GM21423 (cell line): Measurements from ENCODE around the gene GNAI2.
"Not testable (repeated sequence)": the region's sequence is repeated elsewhere in the genome, so short reads cannot be mapped to it uniquely, and the experiment has no call there.

Experiments used
- ATAC-seq: cut with Tn5 transposase; IDR thresholded peaks from one replicate; pipeline ENCODE4 v1.9.1; 2021; ENCODE audit warnings: mild to moderate bottlenecking, moderate library complexity; ENCODE audit not compliant: unreplicated experiment

The GNAI2 gene

DNA sequence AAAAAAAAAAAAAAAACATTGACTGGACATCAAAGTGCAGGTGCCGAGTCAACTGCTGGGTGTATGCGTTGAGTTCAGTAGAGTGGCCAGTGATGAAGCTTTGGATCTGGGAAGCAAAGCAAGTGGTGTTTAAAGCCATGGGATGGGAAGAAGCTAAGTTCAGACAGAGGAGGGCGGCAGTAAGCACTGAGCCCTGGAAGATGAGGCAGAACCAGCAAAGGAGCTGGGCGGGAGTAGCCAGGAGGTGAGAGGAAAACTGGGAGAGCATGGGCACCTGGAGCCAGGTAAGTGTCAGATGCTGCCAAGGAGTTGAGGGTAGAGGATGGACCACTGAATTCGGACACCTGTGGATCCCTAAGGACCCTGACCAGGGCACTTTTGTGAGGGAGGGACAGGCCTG, 11.4 kb upstream of the GNAI2 start:
- ATAC-seq: no peak

DNA sequence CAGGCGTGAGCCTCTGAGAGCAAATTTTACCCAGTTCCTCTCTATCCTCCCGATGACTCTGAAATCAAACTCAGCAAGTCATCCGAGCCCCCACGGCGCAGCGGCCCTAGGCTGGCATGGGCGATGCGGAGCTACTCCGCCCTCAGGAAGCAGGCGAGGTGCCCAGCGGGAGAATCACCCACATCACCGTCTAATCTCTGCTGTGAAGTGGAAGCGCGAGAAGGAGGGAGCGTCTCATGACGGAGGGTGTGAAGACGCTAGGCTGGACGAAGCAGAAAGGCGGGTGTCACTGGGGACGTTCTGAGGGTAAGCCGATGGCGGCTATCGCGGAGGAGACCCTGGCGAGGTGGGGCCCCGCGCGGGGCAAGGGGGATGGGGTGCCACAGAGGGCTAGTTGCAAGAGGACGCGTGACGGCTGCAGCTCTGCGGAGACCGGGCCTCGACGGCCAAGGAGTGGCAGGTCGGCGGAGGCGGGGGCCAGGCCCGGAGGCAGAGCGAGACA, 9.1 kb upstream of the GNAI2 start:
- ATAC-seq: peak; percentile 3

DNA sequence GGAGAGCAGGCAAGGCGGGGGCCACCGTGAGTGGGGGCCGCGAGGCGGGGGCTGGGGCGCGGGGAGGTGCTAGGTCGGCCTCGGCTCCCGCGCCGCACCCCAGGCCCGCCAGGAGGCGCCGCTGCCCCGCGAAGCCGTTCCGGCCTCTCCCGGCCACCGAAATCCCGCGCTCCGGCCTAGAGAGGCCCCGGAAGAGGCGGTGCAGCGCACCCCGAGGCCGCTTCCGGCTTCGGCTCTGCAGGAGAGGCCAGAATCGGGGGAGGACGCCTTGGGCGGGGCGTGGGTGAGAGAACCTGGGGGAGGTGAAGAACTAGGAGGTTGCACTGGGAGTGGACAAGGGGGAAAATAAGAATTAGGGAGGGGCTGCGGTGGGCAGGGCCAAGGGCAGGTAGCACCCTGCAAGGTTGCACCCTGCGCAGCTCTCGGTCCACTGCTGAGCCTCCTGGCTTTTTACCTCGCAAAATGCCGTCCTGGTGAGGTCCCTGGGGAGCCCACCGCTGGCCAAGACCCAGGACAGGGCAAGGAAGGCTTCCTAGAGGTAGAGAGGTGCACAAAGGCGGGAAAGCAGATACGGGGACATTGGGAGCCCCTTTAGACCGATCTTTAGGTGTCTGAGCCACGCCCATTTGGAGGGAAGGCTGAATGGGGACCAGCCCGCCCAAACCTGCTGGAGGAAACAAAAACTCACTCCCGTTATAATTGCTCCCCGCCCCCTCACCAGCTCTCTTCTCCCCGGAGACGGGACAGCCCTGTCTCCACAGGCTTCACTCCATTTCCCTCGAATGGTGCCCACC, 8.4 kb upstream of the GNAI2 start:
- ATAC-seq: peak; percentile 86

DNA sequence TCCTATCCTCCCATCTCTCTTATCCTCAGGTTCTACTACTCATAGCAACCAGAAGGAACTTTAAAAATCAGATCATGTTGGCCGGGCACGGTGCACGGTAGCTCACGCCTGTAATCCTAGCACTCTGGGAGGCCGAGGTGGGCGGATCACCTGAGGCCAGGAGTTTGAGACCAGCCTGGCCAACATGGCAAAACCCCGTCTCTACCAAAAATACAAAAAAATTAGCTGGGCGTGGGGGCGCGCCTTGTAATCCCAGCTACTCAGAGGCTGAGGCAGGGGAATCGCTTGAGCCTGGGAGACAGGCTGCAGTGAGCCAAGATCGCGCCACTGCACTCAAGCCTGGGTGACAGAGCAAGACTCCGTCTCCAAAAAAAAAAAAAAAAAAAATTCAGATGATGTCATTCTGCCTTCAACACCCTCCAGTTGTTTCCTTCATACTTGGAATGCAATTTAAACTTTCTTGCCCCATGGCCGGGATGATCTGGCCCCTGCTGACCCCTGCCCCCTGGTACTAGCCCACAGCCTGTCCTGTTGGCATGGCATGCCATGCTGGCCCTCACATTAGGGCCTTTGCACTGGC, 7.7 kb upstream of the GNAI2 start:
- not testable (repeated sequence) for ATAC-seq

DNA sequence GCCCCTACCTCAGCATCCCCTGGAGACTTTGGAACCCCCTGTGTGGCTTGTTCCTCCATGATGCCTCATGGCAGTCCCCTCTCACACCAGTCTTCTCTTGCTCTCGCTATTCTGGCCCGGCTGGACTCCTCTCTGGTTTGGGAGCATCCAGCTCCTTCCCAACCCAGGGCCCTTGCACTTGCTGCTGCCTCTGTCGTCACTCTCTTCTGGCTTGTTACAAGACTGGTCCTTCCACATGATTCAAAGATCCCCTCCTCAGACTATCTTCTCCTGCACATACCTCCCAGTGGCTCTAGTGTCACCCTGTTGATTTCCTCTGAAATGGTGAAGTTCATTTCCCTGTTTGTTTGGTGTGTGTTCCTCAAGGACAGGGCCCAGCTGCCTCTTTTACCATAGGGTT, 6.5 kb upstream of the GNAI2 start:
- no peak for ATAC-seq

DNA sequence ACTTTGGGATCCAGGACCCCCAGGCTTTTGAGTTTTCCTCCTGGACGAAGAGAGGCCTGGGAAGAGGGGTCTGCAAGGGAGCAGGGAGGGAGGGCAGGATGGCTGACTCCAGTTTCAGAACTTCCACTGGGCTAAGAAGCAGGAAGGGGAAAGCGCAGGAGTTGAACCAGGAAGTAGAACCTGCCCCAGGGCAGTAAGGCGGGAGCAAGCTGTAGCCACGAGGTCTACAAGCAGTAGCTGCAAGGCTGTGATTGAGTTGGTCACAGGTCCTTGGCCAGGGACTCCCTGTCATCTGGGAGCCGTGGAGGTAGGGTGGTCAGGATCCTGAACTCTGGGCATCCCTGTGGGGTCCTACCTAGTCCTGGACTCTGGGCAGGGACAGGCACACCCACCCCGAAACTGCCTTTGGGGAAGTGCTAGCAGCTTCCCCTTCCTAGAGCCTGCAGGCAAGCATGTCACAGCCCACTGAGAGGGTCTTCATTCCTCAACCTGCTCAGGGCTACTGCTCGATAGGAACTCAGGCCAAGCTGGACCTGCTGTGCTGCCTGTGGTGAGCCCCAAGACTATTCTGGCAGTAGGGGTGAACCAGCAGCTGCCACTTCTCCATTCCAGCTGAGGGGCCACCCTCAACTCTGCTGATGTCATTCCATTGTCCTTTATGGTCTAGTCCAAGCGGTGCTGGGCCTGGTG, 5.8 kb upstream of the GNAI2 start:
- no peak for ATAC-seq

DNA sequence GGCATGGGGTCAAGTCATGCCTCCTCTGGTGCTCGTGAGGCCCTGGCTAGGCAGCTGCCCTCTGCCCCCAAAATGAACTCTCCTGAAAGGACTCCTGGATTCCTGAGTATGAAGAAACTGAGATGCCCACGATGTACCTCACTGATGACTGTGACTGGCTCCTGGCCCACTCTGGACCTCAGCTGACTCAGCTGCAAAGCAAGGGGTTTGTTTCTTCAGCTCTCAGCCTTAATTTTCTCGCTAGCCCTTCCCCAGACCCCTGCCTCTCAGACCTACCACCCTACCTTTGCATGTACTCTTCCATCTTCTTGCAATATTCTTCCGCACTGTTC, 5.2 kb upstream of the GNAI2 start:
- no peak for ATAC-seq

DNA sequence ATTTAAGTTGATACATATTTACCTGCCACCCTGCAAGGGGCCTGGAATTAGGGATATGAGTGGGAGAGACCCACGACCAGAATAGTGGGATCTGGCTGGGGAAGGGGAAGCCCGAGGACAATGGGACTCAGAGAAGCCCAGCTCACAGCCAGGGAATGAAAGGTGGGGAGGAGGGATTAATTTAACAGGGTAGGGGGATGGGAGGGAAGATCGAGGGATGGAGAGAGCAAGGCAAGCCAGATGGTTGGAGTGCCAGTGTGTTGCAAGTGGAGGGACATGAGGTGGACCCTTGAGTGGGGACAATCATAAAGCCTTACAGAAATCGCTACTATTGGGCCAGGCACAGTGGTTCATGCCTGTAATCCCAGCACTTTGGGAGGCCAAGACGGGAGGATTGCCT, 4.4 kb upstream of the GNAI2 start:
- no peak for ATAC-seq

DNA sequence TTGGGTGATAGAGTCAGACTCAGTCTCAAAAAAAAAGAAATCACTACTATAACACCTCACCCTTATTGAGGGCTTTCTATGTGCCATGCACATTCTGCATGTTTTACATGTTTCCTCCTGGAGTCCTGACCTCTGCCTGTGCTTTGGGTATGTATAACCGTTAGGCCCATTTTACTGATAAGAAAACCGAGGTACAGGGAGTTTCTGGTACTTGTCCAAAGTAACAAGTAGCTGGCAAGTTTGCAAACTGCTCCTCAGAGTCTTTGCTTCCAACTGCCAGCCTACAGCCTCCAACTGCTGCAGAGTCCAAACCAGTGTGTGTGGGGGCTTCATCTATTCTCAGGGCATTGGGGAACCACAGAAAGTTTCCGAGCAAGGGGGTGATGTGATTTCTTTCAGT, 3.7 kb upstream of the GNAI2 start:
- ATAC-seq: no peak

DNA sequence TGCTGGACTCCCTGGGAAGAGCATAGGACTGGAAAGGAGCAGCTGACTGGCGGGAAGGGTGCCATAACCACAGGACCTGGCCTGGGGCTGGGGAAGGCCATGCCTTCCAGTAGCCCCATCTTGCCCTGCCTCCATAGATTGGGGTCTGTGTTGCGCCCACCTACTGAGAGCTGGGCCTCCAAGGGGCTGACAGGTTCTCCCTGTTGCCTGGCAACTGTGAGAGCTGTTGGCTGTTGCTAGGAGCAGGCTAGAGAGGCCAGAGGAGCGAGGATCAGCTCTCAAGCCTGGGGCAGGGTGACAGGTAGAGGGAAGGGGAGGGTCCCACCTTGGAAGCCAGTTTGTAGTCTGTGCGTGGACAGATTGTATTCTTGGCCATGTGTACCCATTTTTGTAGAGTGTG, 2.8 kb upstream of the GNAI2 start:
- no peak for ATAC-seq

DNA sequence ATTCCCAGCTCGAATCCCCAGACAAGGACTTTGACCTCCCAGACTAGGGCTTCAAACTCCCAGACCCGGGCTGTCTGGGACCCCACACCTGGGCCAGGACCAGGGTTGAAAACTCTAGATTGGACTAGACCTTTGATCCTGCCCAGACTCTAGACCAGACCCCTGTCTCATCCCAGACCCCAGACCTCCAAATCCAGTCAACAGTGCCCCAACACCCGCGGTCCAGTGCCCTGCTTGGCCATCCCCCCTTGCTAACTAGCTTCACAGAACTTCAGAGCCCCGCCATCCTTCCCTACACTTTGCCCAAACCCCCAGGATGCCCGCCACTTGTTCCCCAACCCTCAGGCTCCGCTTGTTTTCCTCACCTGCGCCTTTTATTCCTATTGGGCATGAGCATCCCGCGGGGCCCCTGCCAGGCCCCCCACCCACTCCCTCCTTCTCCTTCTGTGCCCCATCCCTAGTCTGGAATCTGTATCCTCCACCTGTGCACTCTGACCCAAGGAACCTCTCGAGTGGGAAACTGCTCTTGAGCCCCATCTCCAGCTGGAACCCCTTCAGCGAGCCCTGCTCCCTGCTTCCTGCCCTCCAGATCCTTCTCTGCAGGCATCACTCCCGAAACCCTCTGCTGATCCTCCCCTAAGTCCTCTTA, 604 bp downstream of the GNAI2 start:
- ATAC-seq: no peak

DNA sequence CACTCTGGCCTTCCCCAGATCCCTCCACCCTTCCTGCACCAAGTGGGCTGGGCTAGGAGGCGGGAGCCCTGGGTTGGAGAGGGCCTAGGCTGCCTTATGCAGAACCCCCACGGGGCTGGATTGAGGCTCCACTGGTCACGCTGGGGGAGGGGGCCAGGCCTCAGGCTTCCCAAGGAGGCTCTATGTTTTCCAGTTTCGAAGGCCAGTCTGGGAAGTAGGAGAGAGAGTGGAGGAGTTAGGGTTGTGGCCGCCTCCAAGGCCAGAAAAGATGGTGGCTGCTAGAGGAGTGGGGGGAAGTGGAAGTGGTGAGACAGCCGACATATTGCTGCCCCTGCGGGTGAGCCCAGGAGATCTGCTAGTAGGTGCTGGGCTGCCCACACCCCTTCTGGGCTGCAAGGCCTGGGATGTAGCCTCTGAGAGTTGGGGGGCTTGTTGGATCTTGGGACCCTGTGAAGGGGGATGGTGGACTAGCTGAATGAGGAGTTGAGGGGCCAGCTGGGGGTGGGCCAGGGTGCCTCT, 1.2 kb downstream of the GNAI2 start:
- no peak for ATAC-seq

DNA sequence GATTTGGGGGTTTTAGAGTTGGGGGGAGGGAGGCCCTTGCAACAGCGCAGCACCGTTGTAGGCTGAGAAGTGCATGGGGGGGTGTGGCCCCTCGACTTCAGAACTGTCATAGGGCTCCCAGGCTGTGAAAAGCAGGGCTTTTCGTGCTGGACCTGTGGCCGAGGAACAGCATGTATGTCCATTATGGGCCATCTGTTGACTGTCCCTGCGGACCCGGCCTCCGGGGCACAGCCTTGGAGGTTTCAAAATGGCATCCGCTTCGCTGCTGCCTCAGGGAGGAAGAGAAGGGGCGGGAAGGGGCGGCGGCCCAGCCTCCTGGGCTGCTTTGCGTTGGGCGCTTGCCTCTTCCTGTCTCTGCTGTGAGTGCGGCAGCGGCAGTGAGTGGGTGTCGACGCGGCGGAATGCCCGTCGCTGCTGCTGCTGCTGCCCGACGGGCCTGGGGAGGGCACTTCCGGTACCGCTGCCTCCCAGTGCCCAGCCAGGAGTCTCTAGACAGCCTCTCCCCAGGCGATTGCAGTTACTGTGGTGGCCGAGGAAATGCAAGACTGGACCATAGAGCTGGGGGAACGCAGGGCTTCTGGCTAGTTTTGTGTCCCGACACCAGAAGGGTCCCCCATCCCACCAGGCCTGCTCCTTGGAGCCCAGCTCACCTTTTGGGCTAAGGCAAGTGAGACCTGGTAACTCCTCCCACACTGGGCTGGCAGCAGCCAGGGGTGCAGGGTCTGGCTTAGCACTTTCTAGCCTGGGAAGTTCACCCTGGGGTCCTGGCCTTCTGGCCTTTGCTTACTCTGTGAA, 1.9 kb downstream of the GNAI2 start:
- ATAC-seq: peak; percentile 34

DNA sequence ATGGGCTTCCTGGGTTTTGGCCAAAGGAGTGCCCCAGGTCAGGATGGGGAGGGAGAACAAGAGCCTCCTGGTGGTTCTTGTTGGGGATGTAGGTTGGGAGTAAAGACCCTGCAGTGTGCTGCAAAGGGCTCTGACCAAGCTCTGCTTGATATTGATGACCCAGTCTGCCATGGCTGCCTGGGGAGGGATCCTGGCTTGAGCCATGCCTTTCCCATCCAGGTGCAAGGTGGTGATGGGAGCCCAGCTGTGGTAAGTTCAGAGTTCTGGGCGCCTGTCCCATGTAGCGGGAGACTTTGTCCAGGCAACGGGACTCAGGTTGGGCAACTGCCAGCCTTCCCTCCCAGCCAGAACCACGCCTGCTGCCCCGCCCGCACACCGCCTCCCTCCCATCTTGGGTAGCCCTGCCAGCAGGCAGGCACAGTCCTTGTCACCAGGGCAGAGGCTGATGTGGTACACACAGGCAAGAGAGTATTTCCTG, 2.6 kb downstream of the GNAI2 start:
- no peak for ATAC-seq

DNA sequence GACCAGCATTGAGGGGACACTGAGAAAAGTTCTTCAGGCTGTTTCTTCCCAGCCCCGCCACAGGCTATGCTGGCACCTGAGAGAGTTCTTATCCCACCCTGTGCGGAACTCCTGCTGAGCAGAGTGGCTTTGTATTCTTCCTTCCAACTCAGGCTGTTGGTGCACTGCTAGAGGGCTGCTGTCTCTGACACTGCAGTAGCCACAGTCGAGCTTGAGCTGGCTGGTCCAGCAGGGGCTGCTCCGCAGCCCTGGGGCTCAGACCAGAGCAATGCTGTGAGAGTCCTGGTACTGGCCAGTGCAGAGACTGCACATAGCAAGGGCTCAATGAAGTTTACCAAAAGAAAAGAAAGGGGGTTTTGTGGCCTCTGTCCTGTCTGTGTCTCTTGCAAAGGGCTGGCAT, 3.6 kb downstream of the GNAI2 start:
- no peak for ATAC-seq

DNA sequence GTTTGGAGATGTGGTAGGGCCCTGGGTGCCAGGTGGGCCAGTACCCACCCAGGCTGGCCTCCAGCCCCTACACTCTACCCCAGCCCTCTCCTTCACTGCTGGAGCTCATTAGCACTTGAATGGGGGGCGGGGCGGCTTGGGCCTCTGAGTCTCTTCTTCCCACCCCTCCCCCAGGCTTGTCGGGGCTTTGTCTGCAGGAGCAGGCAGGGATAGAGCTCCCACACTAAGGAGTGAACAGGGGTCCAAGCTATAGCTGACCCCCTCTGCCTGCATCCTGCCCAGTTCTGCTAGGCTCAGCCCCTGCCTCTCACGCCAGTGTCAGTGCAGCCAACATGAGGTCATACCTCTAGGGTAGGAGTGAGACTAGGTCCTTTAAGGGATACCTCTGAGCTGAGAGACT, 5.2 kb downstream of the GNAI2 start:
- no peak for ATAC-seq

DNA sequence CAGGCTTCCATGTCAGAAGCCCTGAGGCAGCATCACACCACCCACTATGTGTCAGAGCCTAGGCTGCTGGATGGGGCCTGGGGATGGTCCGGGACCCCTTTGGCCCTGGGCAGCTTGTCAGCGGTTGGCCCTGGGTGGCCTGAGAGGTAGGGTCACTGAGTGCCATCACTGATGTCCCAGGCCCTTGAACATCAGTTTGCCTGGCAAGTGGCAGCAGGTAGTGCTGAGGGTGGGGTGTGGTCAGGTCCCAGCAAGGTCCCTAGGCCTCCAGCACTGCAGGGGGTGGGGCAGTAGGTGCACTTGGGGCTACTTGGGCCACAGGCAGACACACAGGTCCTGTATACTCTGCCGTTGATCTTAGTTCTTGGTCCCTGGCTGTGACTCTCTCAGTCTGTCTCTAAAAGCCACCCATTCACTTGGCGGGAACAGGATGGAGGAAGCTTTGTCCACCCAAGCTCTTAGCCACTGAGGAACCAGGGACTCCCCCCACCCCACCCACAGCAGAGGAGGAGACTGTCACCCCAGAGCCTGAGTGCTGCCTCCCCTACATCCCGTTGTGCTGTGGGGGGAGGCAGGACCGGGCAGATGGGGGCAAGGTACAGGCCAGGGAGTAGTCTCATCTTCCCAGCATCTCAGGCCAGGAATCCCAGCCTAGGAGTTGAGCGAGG, 5.8 kb downstream of the GNAI2 start:
- ATAC-seq: no peak

DNA sequence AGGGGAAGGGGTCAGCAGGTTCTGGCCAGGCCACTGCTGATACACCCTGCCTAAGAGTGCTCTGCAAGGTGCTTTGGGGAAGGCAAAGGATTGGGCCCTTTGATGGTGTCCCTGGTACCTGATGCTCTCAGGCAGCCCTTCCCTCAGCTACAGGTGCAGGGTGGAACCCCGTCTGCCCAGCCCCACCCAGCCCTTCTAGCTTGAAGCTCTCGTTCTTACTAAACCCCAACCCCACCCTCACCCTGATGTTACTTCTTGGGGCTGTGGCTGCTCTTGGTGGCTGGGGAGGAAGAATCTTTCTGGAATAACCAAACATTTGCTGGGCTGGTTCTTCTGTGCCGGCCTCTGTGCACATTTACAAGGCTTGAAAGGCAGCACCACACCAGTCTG, 6.4 kb downstream of the GNAI2 start:
- ATAC-seq: no peak

DNA sequence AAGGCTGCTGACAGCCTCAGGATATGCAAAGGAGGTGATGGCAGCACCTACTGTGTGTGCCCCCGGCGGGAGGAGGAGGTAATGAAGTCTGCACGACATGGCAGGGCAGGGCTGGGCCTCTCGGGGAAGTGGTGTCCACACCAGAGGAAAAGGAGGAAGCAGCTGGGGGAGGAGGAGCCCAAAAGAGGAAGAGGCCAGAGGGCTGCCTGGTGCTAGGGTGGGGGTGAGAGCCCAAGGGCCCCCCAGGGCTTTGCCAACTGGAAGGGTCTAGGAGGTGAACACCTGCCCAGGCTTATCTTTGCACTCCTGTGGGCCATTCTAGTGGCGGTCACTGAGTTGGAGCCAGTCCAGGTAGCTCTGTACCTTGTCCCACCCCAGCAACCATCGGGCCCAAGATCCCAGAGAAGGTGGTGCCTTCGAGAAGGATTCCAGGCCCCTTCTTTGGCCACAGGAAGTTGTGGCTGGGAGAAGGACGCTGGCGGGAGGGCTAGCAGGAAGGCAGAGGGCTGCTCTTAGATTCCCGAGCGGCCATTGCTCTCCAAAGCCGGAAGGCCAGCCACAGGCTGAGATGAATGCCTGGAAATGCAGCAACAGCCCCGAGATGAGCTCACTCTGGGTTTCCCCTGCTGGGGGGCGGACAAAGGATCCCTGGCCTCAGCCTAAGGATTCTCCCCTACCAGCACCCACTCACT, 7.0 kb downstream of the GNAI2 start:
- no peak for ATAC-seq

DNA sequence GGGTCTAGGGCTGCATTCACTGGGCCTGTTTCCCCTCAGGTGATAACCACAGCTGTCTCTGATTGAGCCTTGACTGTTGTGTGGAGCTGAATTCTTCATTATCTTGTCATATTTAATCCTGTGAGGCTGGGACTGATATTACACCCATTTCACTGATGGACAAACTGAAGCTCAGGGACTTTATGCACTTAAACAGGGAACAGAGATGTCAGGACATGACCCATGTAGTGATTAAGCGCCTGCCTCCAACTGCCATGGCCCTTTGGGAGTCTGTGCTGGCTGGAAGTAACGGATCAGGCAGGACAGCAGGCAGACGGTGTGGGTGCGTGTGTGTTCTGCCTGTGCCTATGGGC, 7.5 kb downstream of the GNAI2 start:
- ATAC-seq: no peak
